ENCODE results near the gene BCL2L11. TPM values are rescaled to one million over a fixed set of nuclear protein-coding genes. Genes with fewer than 3 reads are reported as not detected.

The BCL2L11 gene
- total RNA-seq, 1 donor from 2014 or later, result 19.3 TPM

GRCh38 chr2:111117598-111118480, 2.9 kb upstream of the BCL2L11 start:
- DNase-seq (ENCODE audit: low read depth) (peak; percentile 69), FAIRE-seq (no peak)
- H3K27me3 ChIP-seq (ENCODE audit: insufficient read depth, low read length), result peaks cover 45% of the 10 kb centered on the region
- peaks cover 39% of the 10 kb centered on the region for H3K4me1 ChIP-seq (ENCODE audit: insufficient read depth, low read length)
- H3K27me3 Mint-ChIP-seq (ENCODE audit: low read depth, unreplicated experiment), result peaks cover 18% of the 10 kb centered on the region
- peak overlapping the region; percentile 76 for H2AFZ ChIP-seq (ENCODE audit: low read depth, low read length)
- no peaks in the 10 kb centered on the region for H3K9me3 ChIP-seq (ENCODE audit: insufficient read depth, low read depth, low read length)
- no peaks in the 10 kb centered on the region for H3K36me3 ChIP-seq (ENCODE audit: insufficient read depth, low read length)
- H3K4me3 Mint-ChIP-seq (ENCODE audit: unreplicated experiment), result peak overlapping the region; percentile 83
- H3K27ac ChIP-seq (ENCODE audit: low read depth, low read length), result no peak overlapping the region
- H3K9me3 Mint-ChIP-seq (ENCODE audit: unreplicated experiment), result no peaks in the 10 kb centered on the region
- peaks cover 9% of the 10 kb centered on the region for H3K4me1 Mint-ChIP-seq (ENCODE audit: low read depth, unreplicated experiment)
- H4K20me1 ChIP-seq (ENCODE audit: insufficient read depth, low read length), result peaks cover 6% of the 10 kb centered on the region
- H3K27ac Mint-ChIP-seq (ENCODE audit: unreplicated experiment), result peak overlapping the region; percentile 77
- no peaks in the 10 kb centered on the region for H3K79me2 ChIP-seq (ENCODE audit: insufficient read depth, low read length)
- no peaks in the 10 kb centered on the region for H3K36me3 Mint-ChIP-seq (ENCODE audit: low read depth, unreplicated experiment)
- H3K9ac ChIP-seq (ENCODE audit: low read length), result peak overlapping the region; percentile 48
- peak overlapping the region; percentile 96 for H3K4me2 ChIP-seq (ENCODE audit: low read length)
- H3K4me3 ChIP-seq (ENCODE audit: insufficient read depth, low read depth, low read length), result peak overlapping the region; percentile 55
- TF ChIP-seq, protein P1, sequence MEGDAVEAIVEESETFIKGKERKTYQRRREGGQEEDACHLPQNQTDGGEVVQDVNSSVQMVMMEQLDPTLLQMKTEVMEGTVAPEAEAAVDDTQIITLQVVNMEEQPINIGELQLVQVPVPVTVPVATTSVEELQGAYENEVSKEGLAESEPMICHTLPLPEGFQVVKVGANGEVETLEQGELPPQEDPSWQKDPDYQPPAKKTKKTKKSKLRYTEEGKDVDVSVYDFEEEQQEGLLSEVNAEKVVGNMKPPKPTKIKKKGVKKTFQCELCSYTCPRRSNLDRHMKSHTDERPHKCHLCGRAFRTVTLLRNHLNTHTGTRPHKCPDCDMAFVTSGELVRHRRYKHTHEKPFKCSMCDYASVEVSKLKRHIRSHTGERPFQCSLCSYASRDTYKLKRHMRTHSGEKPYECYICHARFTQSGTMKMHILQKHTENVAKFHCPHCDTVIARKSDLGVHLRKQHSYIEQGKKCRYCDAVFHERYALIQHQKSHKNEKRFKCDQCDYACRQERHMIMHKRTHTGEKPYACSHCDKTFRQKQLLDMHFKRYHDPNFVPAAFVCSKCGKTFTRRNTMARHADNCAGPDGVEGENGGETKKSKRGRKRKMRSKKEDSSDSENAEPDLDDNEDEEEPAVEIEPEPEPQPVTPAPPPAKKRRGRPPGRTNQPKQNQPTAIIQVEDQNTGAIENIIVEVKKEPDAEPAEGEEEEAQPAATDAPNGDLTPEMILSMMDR (IDR thresholded peaks at IDR 0.05; ENCODE audit: insufficient read depth, low read depth, low read length), result no peak
- TF ChIP-seq EZH2 (IDR thresholded peaks at IDR 0.05; ENCODE audit: insufficient read depth, low read length), result peak; percentile 36

GRCh38 chr2:111118481-111118980, 2.2 kb upstream of the BCL2L11 start:
- H3K36me3 Mint-ChIP-seq (ENCODE audit: low read depth, unreplicated experiment), result no peaks in the 10 kb centered on the region
- H3K4me3 ChIP-seq (ENCODE audit: insufficient read depth, low read depth, low read length), result peak overlapping the region; percentile 55
- TF ChIP-seq, protein P1 (IDR thresholded peaks at IDR 0.05; ENCODE audit: insufficient read depth, low read depth, low read length), result no peak
- no peak for TF ChIP-seq EZH2 (IDR thresholded peaks at IDR 0.05; ENCODE audit: insufficient read depth, low read length)
- DNase-seq (ENCODE audit: low read depth), result no peak
- peaks cover 9% of the 10 kb centered on the region for H3K4me1 Mint-ChIP-seq (ENCODE audit: low read depth, unreplicated experiment)
- H3K9me3 Mint-ChIP-seq (ENCODE audit: unreplicated experiment), result no peaks in the 10 kb centered on the region
- peak overlapping the region; percentile 96 for H3K4me2 ChIP-seq (ENCODE audit: low read length)
- H3K4me1 ChIP-seq (ENCODE audit: insufficient read depth, low read length), result peaks cover 45% of the 10 kb centered on the region
- peaks cover 13% of the 10 kb centered on the region for H3K27me3 Mint-ChIP-seq (ENCODE audit: low read depth, unreplicated experiment)
- H2AFZ ChIP-seq (ENCODE audit: low read depth, low read length), result peak overlapping the region; percentile 76
- no peak for FAIRE-seq
- peak overlapping the region; percentile 77 for H3K27ac Mint-ChIP-seq (ENCODE audit: unreplicated experiment)
- peaks cover 6% of the 10 kb centered on the region for H4K20me1 ChIP-seq (ENCODE audit: insufficient read depth, low read length)
- peaks cover 39% of the 10 kb centered on the region for H3K27me3 ChIP-seq (ENCODE audit: insufficient read depth, low read length)
- peak overlapping the region; percentile 48 for H3K9ac ChIP-seq (ENCODE audit: low read length)
- H3K9me3 ChIP-seq (ENCODE audit: insufficient read depth, low read depth, low read length), result no peaks in the 10 kb centered on the region
- no peaks in the 10 kb centered on the region for H3K36me3 ChIP-seq (ENCODE audit: insufficient read depth, low read length)
- no peak overlapping the region for H3K27ac ChIP-seq (ENCODE audit: low read depth, low read length)
- peak overlapping the region; percentile 83 for H3K4me3 Mint-ChIP-seq (ENCODE audit: unreplicated experiment)
- H3K79me2 ChIP-seq (ENCODE audit: insufficient read depth, low read length), result no peaks in the 10 kb centered on the region

Data from astrocyte (in vitro differentiated cells and primary cell).